ENCODE results near the gene P2RX5.
A peak's percentile ranks its signal among the peaks of the same experiment; 100 is the strongest.
"Not testable (repeated sequence)": the region's sequence is repeated elsewhere in the genome, so short reads cannot be mapped to it uniquely, and the experiment has no call there.

Gene P2RX5

DNA sequence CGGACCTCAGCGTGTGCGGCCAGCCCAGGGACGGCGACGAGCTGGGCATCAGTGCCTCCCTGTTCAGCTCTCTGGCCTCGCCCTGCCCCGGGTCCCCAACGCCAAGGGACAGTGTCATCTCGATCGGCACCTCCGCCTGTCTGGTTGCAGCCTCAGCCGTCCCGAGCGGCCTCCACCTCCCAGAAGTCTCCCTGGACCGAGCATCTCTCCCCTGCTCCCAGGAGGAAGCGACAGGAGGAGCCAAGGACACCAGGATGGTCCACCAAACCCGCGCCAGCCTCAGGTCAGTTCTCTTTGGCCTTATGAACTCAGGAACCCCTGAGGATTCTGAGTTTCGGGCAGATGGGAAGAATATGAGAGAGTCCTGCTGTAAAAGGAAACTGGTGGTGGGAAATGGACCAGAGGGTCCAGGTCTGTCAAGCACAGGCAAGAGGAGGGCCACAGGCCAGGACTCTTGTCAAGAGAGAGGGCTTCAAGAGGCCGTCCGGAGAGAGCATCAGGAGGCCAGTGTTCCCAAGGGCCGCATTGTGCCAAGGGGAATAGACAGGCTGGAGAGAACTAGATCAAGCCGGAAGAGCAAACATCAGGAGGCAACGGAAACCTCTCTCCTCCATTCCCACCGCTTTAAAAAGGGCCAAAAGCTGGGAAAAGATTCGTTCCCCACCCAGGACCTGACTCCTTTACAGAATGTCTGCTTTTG, 28.6 kb upstream of the P2RX5 start:
- ATAC-seq (replicated peaks) (no peak), DNase-seq (no peak)
- Mint-ChIP-seq H3K4me1 (peaks cover 27 to 54% of the 10 kb centered on the region in 2 donors), H3K9me3 (no peaks in the 10 kb centered on the region), H3K27ac (peak overlapping the region; percentile 91), H3K36me3 (peaks cover 26 to 39% of the 10 kb centered on the region in 2 donors), H3K27me3 (no peaks in the 10 kb centered on the region), H3K4me3 (peak overlapping the region; percentile 81 to 87)

DNA sequence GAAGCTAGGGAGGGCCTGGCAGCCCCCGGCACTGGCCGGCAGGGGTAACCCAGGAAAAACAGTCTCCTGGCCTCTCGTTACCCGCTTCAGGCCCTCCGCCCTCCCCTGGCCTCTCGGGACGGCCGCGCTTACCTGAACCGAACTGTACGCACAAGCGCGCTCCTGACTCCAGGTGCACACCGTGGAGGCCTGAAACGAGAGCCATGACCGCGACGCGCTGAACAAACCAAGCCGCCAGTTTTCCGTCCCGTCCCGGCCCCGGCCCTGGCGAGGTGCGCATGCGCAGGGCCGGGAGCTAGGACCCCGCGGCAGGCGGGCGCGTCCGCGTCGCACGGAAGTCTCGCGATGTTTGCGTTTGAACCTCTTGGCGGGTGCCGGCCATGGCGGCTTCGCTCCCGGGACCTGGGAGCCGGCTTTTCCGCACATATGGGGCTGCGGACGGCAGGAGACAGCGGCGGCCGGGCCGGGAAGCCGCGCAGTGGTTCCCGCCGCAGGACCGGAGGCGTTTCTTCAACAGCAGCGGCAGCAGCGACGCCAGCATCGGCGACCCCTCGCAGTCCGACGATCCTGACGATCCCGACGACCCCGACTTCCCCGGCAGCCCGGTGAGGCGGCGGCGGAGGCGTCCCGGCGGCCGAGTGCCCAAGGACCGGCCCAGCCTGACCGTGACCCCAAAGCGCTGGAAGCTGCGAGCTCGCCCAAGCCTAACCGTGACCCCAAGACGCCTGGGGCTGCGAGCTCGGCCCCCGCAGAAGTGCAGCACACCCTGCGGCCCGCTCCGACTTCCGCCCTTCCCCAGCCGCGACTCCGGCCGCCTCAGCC, 27.8 kb upstream of the P2RX5 start, which contains the start of gene HASPIN:
Gene HASPIN (plus strand): TSS at position 348 of the 822 bp plus-strand sequence. CDS start 33 bp downstream, at position 381.
- H3K4me1 Mint-ChIP-seq, result peaks cover 28 to 57% of the 10 kb centered on the region in 2 donors
- peak; percentile 84 to 87 for ATAC-seq (replicated peaks)
- peaks cover 26 to 35% of the 10 kb centered on the region in 2 donors for H3K36me3 Mint-ChIP-seq
- H3K9me3 Mint-ChIP-seq, result no peaks in the 10 kb centered on the region
- H3K27me3 Mint-ChIP-seq, result no peaks in the 10 kb centered on the region
- peak; percentile 89 for DNase-seq
- H3K4me3 Mint-ChIP-seq, result peak within 1 kb of the TSS; percentile 81 to 87
- peak within 1 kb of the TSS; percentile 95 for H3K27ac Mint-ChIP-seq

DNA sequence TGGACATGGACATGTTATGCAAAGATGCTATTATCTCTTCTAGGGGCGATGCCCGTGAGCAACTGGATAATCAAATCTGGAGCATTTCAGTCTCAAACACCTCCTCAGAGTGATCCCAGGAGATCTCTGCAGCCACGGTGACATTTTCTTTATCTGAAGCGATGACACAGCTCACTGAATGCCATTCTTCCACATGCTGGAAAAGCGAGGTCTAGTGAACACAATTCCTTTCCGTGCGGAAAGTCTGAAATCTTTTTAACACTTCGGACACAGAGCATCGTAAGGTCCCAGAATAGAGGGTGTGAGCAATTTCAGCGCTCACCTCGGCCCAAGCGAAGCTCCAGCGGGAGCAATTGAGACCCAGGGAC, 27.2 kb upstream of the P2RX5 start:
- H3K36me3 Mint-ChIP-seq, result peaks cover 27 to 39% of the 10 kb centered on the region in 2 donors
- ATAC-seq (replicated peaks) (no peak), DNase-seq (no peak)
- peaks cover 30 to 63% of the 10 kb centered on the region in 2 donors for H3K4me1 Mint-ChIP-seq
- peak overlapping the region; percentile 95 for H3K27ac Mint-ChIP-seq
- H3K27me3 Mint-ChIP-seq, result no peaks in the 10 kb centered on the region
- H3K9me3 Mint-ChIP-seq, result no peaks in the 10 kb centered on the region
- peak overlapping the region; percentile 81 to 87 for H3K4me3 Mint-ChIP-seq

DNA sequence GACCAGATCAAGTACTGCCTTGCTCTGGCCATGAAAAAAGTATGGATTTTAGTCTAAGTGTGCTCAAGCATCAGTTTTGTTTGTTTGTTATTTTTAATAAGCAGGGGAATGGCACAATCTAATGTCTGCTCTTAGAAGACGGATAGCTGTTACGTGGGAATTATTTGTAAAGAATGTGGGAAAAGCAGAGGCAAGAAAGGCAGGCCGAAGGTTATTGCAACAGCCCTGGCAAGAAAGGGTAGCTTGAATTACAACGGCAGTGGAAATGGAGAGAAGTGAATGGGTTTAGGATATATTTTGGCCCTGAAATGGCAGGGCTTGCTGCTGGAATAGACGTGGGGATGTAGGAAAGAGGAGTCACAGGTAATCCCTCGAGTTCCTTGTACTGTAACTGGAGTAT, 26.8 kb upstream of the P2RX5 start:
- peaks cover 31 to 65% of the 10 kb centered on the region in 2 donors for H3K4me1 Mint-ChIP-seq
- H3K36me3 Mint-ChIP-seq, result peaks cover 28 to 43% of the 10 kb centered on the region in 2 donors
- DNase-seq (no peak), ATAC-seq (replicated peaks) (no peak)
- H3K9me3 Mint-ChIP-seq, result no peaks in the 10 kb centered on the region
- H3K27ac Mint-ChIP-seq, result peak overlapping the region; percentile 95
- no peaks in the 10 kb centered on the region for H3K27me3 Mint-ChIP-seq
- peak overlapping the region; percentile 81 to 87 for H3K4me3 Mint-ChIP-seq

DNA sequence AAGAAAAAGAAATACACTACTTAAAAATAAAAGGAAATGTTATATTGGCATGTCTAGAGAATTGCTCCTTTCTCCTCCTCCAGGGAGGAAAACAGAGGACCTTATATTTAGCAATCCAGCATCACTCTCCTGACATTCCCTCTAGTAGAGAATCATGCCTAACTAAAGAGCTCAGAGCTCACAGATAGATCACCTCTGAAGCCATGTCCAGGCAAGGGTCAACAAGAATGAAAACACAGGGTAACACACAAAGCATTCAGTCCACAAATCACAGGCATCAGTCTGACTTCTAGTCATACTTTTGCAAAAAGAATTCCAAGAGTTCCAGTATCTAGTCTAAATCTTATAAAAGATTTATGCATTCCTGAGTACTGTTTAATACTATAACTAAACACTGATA, 23.3 kb upstream of the P2RX5 start:
- ATAC-seq (replicated peaks) (no peak), DNase-seq (no peak)
- Mint-ChIP-seq H3K27ac (no peak overlapping the region), H3K4me1 (peaks cover 37 to 72% of the 10 kb centered on the region in 2 donors), H3K36me3 (peaks cover 41 to 56% of the 10 kb centered on the region in 2 donors), H3K9me3 (no peaks in the 10 kb centered on the region), H3K4me3 (no peak overlapping the region), H3K27me3 (no peaks in the 10 kb centered on the region)

DNA sequence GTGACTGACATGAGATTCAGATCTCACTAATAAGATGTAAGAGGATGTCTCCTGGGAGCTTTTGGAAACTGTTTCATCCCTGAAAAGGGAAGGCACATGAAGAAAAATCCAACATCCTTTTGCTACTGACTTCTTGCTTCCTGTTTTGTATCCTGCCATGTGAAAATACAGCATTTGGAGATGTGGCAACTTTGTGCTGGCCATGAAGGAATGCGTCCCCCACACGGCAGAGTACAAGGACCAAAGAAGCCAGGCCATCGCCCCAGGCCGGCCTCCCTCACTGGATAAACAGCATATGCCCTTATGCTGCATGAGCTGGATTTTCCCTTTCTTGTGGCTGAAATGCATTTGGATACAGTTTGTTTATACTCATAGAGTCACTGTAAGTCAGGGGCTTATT, 22.2 kb upstream of the P2RX5 start:
- Mint-ChIP-seq H3K4me1 (peaks cover 37 to 74% of the 10 kb centered on the region in 2 donors), H3K4me3 (no peak overlapping the region), H3K36me3 (peaks cover 44 to 57% of the 10 kb centered on the region in 2 donors), H3K27me3 (no peaks in the 10 kb centered on the region), H3K9me3 (no peaks in the 10 kb centered on the region), H3K27ac (no peak overlapping the region)
- ATAC-seq (replicated peaks) (no peak), DNase-seq (no peak)

DNA sequence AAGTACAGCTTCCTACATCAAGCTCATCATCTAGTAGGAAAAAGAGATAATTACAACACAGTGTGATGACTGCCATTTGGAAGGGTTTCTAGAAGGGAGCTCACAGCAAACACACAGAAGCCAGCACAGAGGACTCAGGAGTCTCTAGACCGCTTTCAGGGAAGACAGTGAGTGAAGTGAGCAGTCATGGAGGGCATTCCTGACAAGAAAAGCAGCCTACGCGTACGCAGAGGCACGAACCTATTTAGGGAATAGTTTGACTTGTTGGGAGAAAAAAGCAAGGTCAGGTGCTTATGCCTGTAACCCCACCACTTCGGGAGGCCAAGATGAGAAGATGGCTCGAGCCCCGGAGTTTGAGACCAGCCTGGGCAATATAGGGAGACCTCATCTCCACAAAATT, 19.3 kb upstream of the P2RX5 start:
- H3K4me3 Mint-ChIP-seq, result no peak overlapping the region
- H3K9me3 Mint-ChIP-seq, result no peaks in the 10 kb centered on the region
- H3K4me1 Mint-ChIP-seq, result peaks cover 38 to 72% of the 10 kb centered on the region in 2 donors
- DNase-seq, result no peak
- no peaks in the 10 kb centered on the region for H3K27me3 Mint-ChIP-seq
- peaks cover 42 to 50% of the 10 kb centered on the region in 2 donors for H3K36me3 Mint-ChIP-seq
- peak overlapping the region; percentile 72 for H3K27ac Mint-ChIP-seq
- ATAC-seq (replicated peaks), result no peak

DNA sequence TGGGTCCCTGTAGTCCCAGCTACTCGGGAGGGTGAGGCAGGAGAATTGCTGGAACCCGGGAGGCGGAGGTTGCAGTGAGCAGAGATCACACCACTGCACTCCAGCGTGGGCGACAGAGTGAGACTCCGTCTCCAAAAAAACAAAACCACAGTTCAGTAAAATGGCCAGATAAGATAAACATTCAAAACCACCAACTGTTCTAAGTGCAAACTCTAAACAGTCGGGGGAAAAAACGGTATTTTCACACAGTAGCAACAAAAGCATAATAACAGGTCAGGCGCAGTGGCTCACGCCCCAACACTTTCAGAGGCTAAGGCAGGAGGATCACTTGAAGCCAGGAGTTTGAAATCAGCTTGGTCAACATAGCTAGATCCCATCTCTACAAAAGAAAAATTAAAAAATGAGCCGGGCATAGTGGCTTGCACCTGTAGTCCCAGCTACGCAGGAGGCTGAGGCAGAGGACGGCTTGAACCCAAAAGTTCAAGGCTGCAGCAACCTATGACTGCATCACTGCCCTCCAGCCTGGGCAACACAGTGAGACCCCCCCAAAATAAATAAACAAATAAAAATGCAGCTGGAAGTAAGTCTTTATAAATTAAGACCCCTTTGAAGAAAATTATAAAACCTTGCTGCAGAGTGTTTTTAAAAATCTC, 17.0 kb upstream of the P2RX5 start:
- H3K36me3 Mint-ChIP-seq, result peaks cover 36 to 40% of the 10 kb centered on the region in 2 donors
- ATAC-seq (replicated peaks), result no peak

DNA sequence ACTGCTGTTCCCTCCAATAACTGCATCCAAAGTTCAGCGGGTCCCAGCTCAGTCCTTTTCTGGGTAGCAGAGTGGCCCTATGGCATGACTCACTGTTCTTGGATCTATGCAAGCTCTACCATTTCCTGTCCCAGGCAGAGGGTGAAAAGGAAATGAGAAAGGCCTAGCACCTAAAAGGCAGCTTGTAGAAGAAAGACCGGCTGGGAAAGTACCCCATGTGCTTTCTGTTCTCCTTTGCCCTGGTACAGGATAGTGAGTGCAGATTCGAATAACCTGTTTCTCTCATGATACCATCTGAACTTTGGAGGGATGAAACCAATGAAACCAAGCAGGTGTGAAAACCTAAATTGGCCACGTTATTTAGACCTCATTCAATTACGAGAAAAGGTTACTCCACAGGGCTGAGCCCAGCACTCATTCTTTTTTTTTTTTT, 15.0 kb upstream of the P2RX5 start:
- DNase-seq (peak; percentile 89), ATAC-seq (replicated peaks) (peak; percentile 96 to 98)
- Mint-ChIP-seq H3K27me3 (no peaks in the 10 kb centered on the region), H3K4me3 (peak overlapping the region; percentile 77 to 79), H3K4me1 (peaks cover 36 to 64% of the 10 kb centered on the region in 2 donors), H3K36me3 (peaks cover 23 to 24% of the 10 kb centered on the region in 2 donors), H3K9me3 (no peaks in the 10 kb centered on the region), H3K27ac (peak overlapping the region; percentile 94)

More for the DNA sequence above, 17.0 kb upstream of the P2RX5 start:
- Mint-ChIP-seq H3K4me3 (peak overlapping the region in 1 of 2 donors; percentile 32), H3K4me1 (peaks cover 42 to 76% of the 10 kb centered on the region in 2 donors), H3K27ac (peak overlapping the region; percentile 71), H3K9me3 (no peaks in the 10 kb centered on the region), H3K27me3 (no peaks in the 10 kb centered on the region)
- no peak for DNase-seq

DNA sequence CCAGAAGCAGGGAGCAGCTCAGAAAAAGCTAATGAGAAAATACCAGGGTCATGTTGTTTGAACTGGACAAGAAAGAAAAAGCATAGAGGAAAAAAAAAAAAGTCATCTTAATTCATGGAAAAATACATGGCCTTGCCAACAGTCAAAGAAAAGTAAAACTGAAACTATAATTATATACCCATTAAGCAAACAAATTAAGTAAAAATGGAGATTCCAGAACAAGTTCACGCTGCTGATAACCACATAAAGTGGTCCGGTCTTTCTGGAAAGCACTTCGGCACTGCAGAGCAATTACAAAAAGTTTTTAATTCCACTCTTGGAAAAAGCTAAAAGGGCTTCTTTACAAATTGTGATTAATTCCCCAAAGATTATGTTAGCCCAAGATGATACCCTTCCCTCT, 12.4 kb upstream of the P2RX5 start:
- ATAC-seq (replicated peaks), result no peak
- Mint-ChIP-seq H3K27me3 (no peaks in the 10 kb centered on the region), H3K9me3 (no peaks in the 10 kb centered on the region), H3K27ac (no peak overlapping the region), H3K4me3 (no peak overlapping the region), H3K36me3 (peaks cover 15 to 16% of the 10 kb centered on the region in 2 donors), H3K4me1 (peaks cover 36 to 58% of the 10 kb centered on the region in 2 donors)
- no peak for DNase-seq

DNA sequence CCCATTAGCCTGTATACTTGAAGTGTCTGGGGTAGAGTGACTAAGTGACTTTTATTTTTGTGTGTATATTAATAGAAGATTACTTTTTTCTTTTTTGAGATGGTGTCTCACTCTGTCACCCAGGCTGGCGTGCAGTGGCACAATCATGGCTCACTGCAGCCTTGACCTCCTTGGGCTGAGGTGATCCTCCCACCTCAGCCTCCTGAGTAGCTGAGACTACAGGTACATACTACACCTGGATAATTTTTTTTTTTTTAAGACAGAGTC, 9.7 kb upstream of the P2RX5 start:
- H3K27ac Mint-ChIP-seq; DNase-seq; H3K4me3 Mint-ChIP-seq; H3K9me3 Mint-ChIP-seq; H3K27me3 Mint-ChIP-seq; ATAC-seq (replicated peaks): not testable (repeated sequence)
- H3K4me1 Mint-ChIP-seq, result peaks cover 20 to 58% of the 10 kb centered on the region in 2 donors
- peaks cover 7 to 11% of the 10 kb centered on the region in 2 donors for H3K36me3 Mint-ChIP-seq

DNA sequence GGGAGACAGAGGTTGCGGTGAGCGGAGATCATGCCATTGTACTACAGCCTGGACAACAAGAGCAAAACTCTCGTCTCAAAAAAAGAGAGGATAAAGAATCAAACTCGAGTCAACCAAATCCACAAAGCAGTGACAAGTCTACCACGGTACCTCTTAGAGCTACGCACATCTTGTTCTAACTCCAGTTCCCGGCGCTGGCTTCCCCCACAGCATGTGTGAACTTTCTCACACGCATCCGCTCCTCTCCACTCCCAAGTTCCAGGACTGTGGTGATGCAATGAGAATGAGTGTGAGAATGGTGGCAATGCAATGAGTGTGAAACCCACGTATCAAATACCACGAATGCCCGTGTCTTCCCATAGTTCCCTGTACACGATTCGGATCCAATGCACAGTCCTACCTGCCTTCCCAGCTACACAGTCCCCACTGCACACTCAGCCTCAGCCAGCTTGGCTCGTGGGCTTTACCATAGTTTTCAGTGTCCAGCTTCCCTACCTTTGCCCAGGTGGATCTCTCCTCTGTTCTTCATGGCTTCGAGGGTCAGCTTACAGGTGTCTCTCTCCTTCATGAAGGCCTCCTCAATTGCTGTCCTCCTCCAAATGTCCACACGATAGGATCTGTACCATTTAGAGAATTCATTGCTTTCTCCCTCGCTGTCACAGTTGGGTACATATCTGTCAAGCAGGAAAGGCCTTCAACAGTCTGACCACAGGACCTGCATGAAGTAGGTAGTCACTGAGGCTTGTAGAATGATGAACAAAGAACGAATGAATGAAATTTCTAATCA, 9.2 kb upstream of the P2RX5 start:
- H3K4me1 Mint-ChIP-seq, result peaks cover 20 to 56% of the 10 kb centered on the region in 2 donors
- ATAC-seq (replicated peaks) (peak in 1 of 2 donors; percentile 18), DNase-seq (no peak)
- peaks cover 0 to 2% of the 10 kb centered on the region in 2 donors for H3K9me3 Mint-ChIP-seq
- H3K27ac Mint-ChIP-seq, result peak overlapping the region; percentile 66
- no peaks in the 10 kb centered on the region for H3K27me3 Mint-ChIP-seq
- no peak overlapping the region for H3K4me3 Mint-ChIP-seq
- H3K36me3 Mint-ChIP-seq, result peaks cover 7 to 11% of the 10 kb centered on the region in 2 donors

DNA sequence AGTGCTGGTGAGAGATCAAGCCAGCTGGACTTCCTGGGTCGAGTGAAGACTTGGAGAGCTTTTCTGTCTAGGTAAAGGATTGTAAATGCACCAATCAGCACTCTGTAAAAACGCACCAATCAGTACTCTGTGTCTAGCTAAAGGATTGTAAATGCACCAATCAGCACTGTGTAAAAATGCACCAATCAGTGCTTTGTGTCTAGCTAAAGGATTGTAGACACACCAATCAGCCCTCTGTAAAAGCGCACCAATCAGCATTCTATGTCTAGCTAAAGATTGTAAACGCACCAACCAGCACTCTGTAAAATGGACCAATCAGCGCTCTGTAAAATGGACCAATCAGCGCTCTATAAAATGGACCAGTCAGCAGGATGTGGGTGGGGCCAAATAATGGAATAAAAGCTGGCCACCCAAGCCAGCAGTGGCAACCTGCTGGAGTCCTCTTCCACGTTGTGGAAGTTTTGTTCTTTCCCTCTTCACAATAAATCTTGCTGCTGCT, 6.1 kb upstream of the P2RX5 start:
- DNase-seq; H3K27me3 Mint-ChIP-seq; H3K9me3 Mint-ChIP-seq; ATAC-seq (replicated peaks); H3K27ac Mint-ChIP-seq; H3K4me3 Mint-ChIP-seq: not testable (repeated sequence)
- Mint-ChIP-seq H3K4me1 (peaks cover 9 to 63% of the 10 kb centered on the region in 2 donors), H3K36me3 (peaks cover 9 to 19% of the 10 kb centered on the region in 2 donors)
